Hippocampal formation (tissue), 2 donors: ENCODE data around the gene DNAH3.
"Not testable (repeated sequence)": the region's sequence is repeated elsewhere in the genome, so short reads cannot be mapped to it uniquely, and the experiment has no call there.

Experiments
- DNase-seq, 2 donors: peaks; one replicate each; lab custom pipeline; 2025; lab: John Stamatoyannopoulos, UW

DNAH3 gene

DNA sequence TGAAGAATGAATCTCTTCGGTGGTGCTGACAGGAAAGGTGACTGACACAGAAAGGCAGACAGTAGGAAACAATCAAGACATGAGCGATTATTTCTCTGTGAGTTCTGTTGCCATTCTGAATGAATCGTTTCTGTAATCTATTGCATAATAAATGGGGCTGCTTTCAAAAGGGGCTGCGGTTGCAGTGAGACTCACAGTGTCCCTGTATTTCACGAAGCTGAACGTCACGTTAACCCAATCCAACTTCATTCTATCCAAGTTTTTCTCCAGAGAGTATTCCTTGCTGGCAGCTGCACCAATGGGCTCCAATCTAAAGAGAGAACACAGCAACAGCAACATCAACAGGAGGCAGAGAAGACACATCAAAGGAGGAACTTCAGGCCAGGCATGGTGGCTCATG is 75.4 kb downstream of the DNAH3 start:
- DNase-seq: no peak

DNA sequence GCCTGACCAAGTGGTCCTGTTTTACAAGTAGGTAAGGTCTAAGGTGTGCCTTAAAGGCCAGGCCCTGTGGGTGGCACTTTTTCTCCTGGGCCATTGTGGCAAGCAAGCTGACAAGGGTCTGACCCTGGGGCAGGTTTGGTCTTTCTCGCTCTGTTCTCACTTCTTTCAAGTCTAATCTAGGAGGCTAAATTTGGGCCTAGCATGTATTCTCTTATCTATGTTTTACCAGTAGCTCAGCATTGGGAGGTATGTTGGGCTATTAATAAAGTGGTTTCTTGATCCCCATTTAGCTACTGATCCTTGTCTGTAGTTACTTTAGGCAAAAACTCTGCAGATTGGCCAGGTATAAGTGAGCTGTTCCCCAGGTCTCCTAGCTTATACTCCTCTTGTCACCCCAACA is 77.7 kb downstream of the DNAH3 start:
- no peak for DNase-seq

DNA sequence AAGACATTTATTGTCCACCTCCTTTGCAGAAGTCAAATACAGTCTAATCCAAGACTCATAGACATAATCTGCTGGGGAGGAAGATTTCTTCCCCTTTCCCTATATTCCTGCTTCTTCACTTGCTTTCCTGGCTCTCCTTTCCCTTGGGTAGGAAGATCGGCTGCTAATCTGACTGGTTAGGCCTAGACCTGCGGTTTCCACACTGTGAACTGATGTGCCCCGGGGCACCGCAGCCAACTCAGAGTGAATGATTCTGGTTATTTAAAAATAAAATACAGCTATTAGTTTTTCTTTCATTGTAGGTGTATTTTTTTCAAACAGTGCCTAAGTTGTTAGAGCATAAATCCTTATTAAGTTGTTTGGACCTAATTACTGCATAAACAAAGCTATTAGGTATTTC is 78.9 kb downstream of the DNAH3 start:
- no peak for DNase-seq

DNA sequence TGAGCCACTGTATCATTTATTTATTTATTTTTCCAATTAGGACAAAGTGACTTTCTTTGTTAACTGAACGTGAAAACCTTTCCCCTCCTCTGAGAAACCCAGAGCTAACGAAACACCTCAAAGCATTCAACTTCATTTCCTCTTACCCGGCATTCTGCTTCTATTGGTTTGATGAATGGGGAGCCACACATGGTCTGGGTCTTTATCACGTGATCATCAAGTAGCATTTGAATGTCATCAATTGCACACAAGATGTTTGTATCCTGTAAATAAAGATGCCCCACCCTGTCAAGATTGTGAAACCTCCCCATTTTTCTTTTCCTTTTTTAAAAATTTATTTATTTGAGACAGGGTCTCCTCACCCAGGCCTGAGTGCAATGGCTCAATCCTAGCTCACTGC is 80.1 kb downstream of the DNAH3 start:
- DNase-seq: no peak

DNA sequence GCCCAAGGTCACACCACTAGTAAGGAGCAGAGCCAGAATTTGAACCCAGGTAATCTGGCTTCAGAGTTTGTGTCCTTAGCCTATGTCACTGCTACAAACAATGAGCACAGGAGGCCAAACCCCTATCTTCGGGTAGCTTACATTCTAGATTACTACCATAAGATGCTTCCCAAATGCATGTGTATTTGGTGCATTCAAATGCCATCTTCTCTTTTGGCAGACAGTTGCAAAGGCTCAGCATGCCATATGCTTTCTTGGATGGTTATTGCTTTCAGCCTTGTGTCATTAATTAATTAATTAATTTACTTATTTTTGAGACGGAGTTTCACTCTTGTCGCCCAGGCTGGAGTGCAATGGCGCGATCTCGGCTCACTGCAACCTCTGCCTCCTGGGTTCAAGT is 80.7 kb downstream of the DNAH3 start:
- no peak for DNase-seq

DNA sequence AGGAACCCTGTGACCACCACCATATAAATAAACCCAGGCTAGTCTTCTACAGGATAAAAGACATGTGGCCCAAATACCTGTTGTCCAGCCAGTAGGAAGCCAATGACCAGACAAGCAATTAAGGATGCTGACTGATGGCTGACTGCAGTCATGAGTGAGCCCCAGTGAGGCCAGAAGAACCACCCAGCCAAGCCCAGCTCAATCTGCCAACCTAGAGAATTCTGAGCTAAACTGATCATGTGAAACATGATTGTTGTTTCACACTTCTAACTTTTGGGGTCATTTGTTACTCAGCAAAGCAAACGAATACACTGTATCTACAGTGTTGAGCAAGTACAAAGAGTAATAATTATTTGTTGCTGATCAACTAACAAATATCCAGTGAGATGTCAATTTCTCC is 86.4 kb downstream of the DNAH3 start:
- no peak for DNase-seq

DNA sequence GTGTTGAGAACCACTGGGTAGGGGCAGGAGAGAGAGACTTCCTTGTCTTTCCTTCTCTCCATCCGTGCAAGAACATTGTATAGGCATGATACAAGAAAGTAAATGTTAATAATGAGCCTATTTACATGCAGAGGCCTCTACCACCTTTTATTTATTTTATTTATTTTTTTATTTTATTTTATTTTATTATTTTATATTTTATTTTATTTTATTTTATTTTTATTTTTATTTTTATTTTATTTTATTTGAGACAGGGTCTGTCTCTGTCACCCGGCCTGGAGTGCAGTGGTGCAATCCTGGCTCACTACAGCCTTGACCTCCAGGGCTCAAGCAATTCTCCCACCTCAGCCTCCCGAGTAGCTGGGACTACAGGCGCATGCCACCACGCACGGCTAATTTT is 87.3 kb downstream of the DNAH3 start:
- not testable (repeated sequence) for DNase-seq

DNA sequence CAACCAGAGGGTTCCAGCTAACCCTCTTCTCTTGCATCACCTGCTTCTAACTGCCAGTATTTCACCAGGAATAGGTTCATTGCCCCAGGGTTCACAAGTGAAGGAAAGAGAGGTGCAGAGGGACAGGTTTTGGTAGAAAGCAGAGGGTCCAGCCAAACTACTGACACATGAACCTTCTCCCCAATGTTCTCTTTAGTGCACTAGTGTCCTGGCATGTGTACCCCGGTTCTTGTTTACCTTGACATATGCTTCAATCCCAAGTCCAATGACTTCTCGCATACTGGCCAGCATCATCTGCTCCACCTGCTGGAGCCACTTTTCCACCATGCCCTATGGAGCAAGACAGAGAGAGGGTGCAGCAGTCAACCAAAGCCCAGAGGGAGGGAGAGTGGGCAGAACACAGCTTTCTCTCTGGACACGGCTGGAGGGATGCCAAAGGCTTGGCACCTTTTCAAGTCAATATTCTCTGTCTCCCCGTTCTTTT is 90.6 kb downstream of the DNAH3 start:
- DNase-seq: no peak

DNA sequence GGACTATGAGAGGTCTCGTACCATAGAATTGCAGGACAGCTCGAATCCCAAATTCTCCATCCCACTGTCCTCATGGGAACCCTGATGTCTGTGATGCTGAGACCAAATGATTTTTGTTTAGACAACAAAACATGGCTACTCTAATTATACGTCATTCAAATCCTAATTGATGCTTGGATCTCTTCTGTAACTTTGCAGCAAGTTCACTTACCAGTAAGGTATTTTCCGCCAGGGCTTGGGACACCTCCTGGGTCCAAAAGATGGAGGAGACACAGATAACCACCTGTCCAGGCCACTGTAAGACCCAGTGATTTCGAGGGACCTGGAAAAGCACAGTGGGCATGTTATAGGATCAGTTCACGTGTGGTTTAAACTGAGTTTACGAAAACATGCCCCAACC is 92.8 kb downstream of the DNAH3 start:
- no peak for DNase-seq

DNA sequence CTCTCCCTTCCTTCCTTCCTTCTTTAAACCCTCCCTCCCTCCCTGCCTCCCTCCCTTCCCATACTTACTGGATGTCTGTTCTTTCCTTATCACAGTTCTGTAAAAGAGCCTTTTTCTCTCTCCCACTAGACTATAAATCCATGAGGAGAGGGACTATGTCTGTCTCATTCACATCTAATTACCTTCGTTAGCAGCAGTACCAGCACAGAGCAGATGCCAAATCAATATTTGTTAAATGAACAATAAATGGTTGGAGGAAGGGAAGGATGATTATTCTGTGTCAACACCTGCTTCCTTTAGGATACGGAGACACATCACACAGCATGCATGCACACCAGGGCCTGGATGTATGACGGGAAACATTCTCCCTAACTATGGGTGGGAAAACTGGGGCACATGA is 94.2 kb downstream of the DNAH3 start:
- no peak for DNase-seq

DNA sequence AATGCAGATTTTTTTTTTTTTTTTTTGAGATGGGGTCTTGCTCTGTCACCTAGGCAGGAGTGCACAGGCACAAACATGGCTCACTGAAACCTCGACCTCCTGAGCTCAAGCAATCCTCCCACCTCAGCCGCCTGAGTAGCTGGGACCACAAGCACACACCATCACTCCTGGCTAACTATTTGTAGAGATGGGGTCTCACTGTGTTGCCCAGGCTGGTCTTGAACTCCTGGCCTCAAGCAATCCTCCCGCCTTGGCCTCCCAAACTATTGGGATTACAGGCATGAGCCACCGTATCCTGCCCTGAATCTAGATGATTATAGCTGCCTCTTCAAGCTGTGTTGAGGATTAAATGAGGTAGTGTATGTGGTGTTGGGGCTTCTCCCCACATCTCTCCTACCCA is 94.9 kb downstream of the DNAH3 start:
- not testable (repeated sequence) for DNase-seq

DNA sequence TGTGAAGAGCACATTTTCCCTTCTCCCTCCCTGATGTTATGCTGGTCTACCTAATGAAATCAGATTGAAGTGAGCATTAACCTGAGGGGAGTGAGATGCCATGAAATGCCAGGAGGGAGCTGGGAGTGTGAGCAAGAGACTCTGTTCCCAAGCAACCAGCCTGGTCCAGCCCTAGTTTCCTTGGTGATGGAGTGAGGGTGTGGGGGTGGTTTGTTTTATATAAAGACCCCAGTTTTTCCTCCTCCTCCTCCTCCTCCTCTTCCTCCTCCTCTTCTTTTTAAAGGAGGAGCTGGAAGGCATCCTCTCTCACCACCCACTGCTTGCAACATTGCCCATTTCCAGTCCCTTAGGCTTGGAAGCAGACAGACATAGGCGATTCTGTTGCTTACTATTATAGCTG is 97.1 kb downstream of the DNAH3 start:
- no peak for DNase-seq

DNA sequence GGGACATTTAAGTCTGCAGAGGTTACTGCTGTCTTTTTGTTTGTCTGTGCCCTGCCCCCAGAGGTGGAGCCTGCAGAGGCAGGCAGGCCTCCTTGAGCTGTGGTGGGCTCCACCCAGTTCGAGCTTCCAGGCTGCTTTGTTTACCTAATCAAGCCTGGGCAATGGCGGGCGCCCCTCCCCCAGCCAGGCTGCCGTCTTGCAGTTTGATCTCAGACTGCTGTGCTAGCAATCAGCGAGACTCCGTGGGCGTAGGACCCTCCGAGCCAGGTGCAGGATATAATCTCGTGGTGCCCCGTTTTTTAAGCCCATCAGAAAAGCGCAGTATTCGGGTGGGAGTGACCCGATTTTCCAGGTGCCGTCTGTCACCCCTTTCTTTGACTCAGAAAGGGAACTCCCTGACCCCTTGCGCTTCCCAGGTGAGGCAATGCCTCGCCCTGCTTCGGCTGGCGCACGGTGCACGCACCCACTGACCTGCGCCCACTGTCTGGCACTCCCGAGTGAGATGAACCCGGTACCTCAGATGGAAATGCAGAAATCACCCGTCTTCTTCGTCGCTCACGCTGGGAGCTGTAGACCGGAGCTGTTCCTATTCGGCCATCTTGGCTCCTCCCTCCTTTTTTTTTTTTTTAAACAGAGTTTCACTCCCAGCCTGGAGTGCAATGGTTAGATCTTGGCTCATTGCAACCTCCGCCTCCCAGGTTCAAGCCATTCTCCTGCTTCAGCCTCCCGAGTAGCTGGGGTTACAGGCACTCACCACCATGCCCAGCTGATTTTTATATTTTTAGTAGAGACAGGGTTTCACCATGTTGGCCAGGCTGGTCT is 102.3 kb downstream of the DNAH3 start:
- not testable (repeated sequence) for DNase-seq

DNA sequence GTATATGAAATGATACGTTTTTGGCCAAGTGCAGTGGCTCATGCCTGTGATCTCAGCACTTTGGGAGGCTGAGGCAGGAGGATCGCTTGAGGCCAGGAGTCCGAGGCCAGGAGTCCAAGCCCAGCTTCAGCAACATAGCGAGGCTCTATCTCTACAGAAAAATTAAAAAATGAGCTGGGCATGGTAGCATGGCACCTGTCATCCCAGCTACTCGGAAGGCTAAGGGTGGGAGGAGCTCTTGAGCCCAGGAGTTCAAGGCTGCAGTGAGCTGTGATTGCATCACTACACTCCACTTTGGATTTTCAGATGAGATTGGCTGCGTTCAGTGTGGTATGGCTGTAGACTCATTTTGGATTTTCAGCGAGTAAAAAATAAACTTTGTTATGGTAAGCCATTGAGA is 112.4 kb downstream of the DNAH3 start:
- no peak for DNase-seq

DNA sequence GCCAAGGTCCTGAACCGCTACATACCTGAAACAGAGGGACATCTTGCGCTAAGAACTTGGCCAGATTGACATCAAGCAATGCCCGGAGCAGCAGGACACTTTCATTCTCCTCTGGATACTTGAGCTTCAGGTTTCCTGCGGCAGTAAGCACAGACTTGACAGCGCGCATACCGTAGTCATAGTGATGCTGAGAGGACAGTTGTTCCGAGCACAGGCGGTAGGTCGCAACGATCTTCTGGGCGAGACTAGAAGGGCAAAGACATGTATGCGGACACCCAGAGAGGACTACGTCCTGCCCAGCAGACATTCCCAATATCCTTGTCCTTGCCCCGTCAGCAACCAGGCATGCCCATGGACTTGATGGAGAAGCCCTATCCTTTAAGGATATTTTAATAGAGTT is 112.9 kb downstream of the DNAH3 start:
- DNase-seq: no peak

DNA sequence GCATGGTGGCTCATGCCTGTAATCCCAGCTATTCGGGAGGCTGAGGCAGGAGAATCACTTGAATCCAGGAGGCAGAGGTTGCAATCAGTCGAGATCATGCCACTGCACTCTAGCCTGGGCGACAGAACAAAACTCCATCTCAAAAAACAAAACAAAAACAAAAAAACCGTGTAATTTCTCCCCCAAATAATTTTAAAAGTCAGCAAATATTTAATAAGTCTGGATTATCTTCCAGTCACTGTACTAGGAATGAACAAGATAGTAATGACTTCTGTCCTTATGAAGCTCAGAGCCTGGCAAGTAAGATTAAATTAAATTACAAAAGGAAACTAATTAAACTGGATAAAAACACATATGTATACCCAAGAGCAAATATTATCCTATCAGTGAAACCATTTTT is 113.5 kb downstream of the DNAH3 start:
- DNase-seq: no peak

DNA sequence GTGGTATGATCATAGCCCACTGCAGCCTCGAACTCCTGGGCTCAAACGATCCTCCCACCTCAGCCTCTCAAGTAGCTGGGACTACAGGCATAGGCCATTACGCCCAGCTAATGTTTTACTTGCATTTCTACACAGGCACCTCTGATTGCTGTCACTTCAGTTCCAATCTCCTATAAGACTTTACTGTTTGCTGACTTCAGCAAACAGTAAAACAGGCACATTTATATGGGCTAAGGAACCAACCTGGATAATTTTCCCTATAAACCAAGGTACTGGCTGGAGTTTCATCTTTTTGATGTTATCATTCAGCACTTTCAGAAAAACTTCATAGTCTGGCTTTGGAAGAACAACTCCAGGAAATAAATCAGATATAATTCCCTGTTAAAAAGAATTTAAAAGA is 114.2 kb downstream of the DNAH3 start:
- no peak for DNase-seq

DNA sequence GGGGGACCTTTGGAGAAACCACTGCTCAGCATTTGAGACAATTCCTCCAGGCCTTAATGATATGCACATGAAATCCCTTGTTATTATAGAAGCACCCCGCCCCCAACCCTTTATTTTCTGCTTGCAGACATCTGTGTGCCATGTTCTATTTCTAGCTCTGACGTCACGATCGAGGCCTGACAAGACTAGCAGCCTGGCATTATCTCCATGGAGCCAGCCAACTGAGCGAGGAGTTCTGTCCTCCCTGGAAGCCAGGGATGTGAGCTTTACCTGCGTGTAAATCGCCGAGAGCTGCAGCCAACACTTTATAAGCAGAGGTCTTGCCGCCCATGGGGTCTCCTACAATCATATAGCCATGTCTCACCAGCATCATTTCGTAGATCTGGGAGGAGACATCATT is 116.9 kb downstream of the DNAH3 start:
- DNase-seq: no peak

DNA sequence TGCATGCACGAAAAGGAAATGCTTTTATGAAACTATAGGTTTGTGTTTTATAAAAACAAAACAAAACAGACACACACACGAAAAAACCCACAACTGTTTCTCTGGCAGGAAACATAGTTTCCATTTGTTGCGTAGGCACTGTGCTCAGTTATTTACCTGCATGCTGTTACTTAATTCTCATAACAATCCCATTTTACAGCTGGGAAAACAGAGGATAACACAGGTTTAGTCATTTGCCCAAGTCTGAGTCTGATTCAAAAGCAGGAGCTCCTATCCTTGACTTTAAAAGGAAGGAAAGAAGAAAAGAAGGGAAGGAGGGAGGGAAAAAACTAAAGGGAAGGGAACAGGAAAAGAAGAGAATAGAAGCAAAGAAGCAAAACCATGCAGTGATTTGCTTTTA is 117.4 kb downstream of the DNAH3 start:
- no peak for DNase-seq

DNA sequence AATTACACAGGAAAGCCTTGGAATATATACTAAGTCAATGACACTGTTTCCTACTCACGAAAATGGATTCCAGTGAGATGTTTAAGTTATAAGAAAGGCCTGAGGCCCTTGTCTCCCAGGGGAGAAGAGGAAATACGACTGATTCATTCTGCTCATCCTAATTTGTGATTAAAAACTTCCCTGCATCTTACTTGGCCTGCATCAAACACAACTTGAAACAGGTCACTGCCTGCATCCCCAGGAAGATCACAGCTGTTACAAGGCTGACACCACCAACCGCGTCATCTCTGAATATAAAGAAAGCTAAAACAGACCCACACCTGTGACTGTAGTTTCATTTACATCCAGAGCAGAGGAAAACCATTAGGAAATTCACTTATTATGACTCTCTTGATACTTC is 121.9 kb downstream of the DNAH3 start:
- no peak for DNase-seq

DNA sequence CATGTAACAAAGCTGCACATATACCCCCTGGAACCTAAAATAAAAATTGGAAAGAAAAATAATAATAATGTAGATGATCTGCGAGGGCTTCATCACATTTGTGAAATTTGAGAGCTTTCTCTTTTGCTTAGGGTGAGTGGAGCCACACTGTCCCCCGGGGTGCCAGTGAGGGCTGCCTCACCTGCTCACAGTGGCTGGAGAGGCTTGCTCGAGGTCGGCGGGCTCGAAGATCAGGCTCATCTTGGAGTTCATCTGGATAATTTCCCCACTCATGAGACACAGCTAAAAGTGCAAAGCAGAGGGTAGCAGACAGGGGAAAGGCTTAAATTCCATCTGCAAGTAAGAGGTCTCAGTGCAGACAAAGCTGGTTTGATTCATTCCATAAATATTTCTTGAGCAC is 123.8 kb downstream of the DNAH3 start:
- no peak for DNase-seq

DNA sequence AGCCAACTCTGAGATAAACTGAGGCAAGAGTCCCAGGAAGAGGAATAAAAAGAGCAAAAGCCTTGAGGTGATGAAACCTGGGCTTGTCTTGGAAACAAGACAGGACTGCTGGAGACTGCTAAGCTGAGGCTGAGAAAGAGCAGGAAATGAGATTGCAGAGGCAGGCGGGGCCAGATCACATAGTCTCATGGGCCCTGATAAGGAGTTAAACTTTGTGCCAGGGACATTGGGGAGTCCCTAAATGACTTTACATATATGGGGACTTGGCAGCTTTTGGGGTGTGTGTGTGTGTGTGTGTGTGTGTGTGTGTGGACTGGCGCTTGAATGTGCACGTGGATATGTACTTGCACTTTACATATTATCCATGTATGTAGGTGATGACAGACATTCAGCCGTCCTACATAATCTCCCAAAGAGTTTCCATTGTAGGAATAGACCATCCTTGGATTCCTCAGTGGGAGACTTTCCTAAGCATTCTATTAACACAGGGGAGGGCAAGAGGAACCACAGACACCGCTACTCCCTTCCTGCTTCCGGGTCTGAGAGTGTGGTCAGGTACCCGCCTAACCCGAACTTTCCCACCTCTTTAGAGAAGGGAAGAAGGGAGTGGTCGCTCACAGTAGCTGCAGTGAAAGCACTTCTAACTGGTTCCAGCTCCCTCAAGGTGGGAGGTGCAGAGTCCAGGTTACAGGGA is 127.0 kb downstream of the DNAH3 start:
- no peak for DNase-seq

DNA sequence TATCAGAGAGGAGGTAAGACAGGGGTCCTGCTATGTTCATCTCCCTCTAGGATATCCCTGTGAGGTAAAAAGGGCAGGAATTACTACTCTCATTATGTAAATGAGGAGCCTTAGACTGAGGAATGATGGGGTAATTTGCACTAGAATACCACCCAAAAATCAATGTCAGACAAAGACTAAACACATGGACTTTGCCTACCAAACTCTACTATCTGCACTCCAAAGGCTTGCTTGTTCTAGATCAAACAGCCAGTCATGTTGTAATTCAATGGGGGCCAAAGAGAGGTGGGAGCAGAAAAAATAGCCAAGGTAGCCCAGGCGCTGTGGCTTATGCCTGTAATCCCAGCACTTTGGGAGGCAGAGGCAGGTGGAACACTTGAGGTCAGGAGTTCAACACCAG is 129.3 kb downstream of the DNAH3 start:
- DNase-seq: no peak

DNA sequence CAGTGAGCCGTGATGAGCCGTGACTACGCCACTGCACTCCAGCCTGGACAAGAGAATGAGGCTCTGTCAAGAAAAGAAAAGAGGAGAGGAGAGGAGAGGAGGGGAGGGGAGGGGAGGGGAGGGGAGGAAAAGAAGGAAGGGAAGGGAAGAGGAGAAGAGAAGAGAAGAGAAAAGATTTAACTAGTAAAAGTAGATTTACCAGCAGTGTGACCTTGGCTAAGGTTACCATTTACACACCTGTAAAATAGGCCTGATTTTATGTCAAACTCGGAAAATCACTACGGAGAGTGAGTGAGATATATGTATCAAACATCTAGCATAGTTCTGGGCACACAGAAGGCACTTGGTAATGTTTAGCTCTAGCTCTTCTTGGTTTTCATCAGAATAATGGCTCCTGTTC is 140.8 kb downstream of the DNAH3 start:
- DNase-seq: no peak
